Epithelial cell of proximal tubule (primary cell): ENCODE measurements around the gene SORBS1. TPM values are rescaled to one million over a fixed set of nuclear protein-coding genes. Genes with fewer than 3 reads are reported as not detected.

Experiments used
- DNase-seq: peaks from one replicate; pipeline ENCODE4 v3.0.0-alpha.2; 2011; ENCODE audit warnings: low read depth
- H3K4me3 ChIP-seq: 2 replicates; pipeline ENCODE4 v1.5.1; 2011; ENCODE audit warnings: low read depth, mild to moderate bottlenecking, low read length
- CTCF ChIP-seq: conservative IDR thresholded peaks from 2 replicates; pipeline ENCODE4 v1.5.1; 2012; ENCODE audit warnings: low read depth, mild to moderate bottlenecking, low read length
- total RNA-seq: library from RNA; depleted of rRNA; stranded (reverse); fragments of >200 nt; gene quantifications from 2 replicates; pipeline ENCODE4 v1.2.3, GENCODE V29; 2015

Gene SORBS1
- total RNA-seq, 1 donor from 2014 or later: 7.0 TPM

- no peak for TF ChIP-seq CTCF
- H3K4me3 ChIP-seq: no peak overlapping the region
- no peak for DNase-seq
Measured at GRCh38 chr10:95261926-95262325, 299.2 kb downstream of the SORBS1 start.

Other genes starting within 250 kb of the SORBS1 start
- gene ALDH18A1, start 95.3 kb upstream of the SORBS1 start, total RNA-seq: 82.5 and 91.8 TPM in 2 replicates
- gene TCTN3, start 132.6 kb upstream of the SORBS1 start, total RNA-seq: 33.6 and 38.3 TPM in 2 replicates
- gene ENTPD1, start 194.8 kb upstream of the SORBS1 start, total RNA-seq: not detected in 2 replicates